Forelimb muscle (tissue), 1 donor: ENCODE measurements around the gene FRMPD2. TPM values are rescaled to one million over a fixed set of nuclear protein-coding genes. Genes with fewer than 3 reads are reported as not detected.
"Not testable (repeated sequence)": the region's sequence is repeated elsewhere in the genome, so short reads cannot be mapped to it uniquely, and the experiment has no call there.

Experiments used
- DNase-seq: peaks from one replicate; pipeline ENCODE4 v3.0.0-alpha.2; 2013; ENCODE audit warnings: low read depth
- polyA plus RNA-seq: library from polyadenylated mRNA; unstranded; fragments of 120-200 nt; gene quantifications from one replicate; pipeline ENCODE4 v1.2.1, GENCODE V29; 2013; ENCODE audit not compliant: insufficient read length

Gene FRMPD2
- polyA plus RNA-seq, 1 donor = 0.16 TPM

DNA sequence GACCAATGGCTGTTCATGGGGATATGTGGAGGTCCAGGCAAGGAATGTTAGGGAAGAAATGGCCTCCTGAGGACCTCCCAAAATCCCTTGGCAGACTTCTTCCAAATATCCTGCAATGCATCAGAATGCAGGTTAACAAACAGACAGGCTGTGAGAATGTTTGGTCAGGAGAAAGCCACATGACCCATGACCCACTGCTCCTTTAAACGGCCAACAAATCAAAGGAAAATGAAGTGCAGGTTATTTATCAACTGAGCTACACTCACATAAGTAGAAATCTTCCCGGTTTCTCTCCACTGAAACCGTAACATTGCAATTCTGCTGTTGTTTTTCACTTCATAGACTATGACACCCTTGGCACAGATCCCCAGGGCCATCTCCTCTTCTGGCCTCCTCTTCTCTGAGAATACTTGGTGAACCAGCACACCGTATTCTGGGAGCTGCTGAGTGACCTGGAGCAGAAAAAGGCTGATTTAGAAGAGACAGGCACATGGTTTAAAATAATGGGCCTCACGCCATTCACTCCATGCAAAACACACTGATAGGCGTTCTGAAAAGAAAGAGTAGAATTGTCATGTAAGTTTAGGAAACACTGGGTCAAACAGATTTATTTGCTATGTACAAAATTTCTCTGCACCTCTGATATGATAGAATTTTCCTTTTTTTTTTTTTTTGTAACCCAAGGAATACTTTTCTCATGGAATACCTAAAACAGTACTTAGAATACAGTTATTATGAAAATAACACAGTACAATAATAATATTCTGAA, 67.8 kb downstream of the FRMPD2 start:
- DNase-seq = no peak

DNA sequence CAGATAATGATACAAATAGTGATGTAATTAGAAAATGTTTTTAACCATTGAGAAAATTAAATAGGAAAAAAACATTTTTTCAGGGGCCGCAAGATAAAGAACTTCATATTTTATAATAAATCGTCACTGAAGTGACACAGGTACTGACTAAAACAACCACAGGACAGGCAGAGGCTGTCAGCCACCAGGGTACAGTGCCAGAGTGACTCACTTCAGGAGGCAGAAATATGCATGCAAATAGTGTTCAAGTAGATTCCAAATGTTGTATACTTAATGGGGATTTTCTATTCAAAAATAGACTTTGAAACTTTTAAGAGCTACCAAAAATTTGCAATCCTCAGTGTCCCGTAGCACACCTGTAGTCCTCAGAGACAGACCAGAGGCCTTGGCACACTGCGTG, 68.6 kb downstream of the FRMPD2 start:
- no peak for DNase-seq

GRCh38 chr10:48199580-48200377, 74.7 kb downstream of the FRMPD2 start:
- DNase-seq = no peak

DNA sequence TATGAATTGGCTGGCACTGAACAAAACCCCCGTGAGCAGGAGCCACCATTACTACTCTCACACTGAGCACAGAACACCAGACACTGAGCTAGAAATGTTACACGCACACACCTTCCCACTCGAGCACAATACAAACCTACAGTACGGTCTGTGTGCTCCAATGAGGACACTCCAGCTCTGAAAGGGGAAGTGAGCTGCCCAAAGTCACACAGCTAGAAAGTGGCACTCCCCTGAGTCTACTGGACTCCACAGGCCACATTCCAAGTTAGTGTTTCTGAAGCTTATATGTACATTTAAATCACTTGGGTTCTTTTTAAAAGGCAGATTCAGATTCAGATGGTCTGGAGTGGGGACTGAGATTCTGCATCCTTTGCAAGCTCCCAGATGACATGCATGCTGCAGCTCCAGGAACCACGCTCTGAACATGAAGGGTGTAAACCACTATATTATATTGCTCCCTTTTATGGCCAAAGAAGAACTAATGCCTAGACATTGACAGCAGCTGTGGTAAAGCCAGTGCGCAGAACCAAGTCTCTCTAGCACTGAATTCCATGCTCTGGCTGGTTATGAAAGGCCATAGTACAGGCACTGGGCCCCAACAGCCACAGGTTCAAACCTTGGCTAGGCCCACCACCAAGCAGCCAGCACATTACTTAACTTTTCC, 77.1 kb downstream of the FRMPD2 start:
- DNase-seq = no peak

- no peak for DNase-seq
These were observed 78.7 kb downstream of the FRMPD2 start for GRCh38 chr10:48195803-48196202.

DNA sequence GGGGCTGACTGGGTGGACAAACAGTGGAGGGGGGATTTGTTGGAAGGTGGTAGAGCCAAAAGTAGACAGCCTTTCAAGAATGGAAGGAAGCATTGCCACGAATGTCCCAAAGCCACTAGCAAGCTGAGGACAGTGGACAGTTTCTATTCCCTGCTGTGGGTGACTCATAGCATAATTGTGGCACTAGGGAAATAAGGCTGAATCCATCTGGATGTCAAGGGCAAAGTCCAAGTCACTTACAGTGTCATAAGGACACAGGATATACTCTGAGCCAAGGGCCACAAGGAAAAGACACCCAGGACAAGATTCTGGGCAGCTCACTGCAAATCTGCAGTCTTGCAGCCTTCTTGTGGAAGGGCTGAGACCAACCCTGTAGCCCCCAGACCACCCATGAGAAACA, 79.7 kb downstream of the FRMPD2 start:
- no peak for DNase-seq

DNA sequence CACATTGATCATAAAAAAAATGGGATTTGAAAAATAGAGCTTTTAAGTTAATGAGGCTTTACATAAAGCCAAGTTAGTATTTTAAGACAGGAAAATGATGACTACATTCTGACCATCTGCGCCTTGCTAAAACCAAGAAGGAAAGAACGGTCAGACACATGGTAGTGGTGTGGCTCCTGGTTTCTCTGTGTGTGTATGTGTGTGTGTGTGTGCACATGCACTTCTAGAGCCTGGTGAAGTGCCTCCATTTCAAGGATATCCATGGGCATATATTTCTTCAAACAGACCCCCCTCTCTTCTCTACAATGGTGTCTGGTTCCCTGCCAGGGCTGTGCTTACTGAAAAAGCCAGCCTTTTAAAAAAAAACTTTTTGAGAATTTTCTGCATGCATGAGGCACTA, 80.9 kb downstream of the FRMPD2 start:
- DNase-seq = no peak

DNA sequence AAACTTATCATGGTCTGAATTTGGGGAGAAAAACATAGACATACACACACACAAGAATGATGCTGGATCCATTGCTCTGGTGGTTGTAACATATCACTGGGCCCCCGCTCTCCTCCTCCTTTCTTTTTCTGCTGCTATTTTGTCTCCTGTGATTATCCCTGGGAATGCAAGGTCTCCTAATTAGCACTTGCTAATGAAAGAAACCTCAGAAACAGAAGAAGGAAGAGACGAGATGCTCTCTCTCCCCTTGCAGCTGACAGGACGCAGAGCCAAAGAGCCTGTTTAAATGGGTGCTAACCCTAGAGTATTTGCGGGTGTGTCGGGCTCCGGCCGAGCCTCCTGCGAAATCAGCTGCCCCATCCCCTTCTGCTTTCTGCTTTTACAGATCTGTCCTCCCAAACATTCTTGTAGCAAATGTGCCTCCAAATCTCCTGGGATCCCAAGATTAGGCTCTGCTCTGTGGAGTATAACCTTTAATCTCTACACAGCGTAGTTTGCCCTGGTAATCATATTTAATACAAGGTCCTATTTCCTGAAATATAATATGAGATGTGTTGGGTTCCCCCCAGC, 81.5 kb downstream of the FRMPD2 start:
- DNase-seq = no peak

- no peak for DNase-seq
These were observed 86.6 kb downstream of the FRMPD2 start for GRCh38 chr10:48187713-48188485.

- DNase-seq = no peak
These were observed 87.4 kb downstream of the FRMPD2 start for GRCh38 chr10:48187126-48187525.

DNA sequence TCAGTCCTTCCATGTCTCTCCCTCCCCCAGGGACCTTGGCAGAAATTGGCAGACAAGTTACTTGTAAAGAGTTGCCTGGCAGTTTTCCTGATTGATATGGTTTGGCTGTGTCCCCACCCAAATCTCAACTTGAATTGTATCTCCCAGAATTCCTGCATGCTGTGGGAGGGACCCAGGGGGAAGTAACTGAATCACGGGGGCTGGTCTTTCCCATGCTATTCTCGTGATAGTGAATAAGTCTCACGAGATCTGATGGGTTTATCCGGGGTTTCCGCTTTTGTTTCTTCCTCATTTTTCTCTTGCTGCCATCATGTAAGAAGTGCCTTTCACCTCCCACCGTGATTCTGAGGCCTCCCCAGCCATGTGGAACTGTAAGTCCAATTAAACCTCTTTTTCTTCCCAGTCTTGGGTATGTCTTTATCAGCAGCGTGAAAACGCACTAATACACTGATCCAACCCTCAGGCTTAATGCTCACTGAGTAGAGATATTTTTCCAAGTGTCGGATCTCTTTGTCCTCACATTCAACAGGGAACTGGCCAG, 88.2 kb downstream of the FRMPD2 start:
- DNase-seq = not testable (repeated sequence)

GRCh38 chr10:48184224-48184623, 90.3 kb downstream of the FRMPD2 start:
- DNase-seq = no peak

GRCh38 chr10:48172715-48173114, 101.8 kb downstream of the FRMPD2 start:
- not testable (repeated sequence) for DNase-seq

- DNase-seq = not testable (repeated sequence)
These were observed 113.8 kb downstream of the FRMPD2 start for GRCh38 chr10:48160670-48161069.

GRCh38 chr10:48160163-48160562, 114.3 kb downstream of the FRMPD2 start:
- DNase-seq = not testable (repeated sequence)

- not testable (repeated sequence) for DNase-seq
These were observed 120.0 kb downstream of the FRMPD2 start for GRCh38 chr10:48154211-48155140.

DNA sequence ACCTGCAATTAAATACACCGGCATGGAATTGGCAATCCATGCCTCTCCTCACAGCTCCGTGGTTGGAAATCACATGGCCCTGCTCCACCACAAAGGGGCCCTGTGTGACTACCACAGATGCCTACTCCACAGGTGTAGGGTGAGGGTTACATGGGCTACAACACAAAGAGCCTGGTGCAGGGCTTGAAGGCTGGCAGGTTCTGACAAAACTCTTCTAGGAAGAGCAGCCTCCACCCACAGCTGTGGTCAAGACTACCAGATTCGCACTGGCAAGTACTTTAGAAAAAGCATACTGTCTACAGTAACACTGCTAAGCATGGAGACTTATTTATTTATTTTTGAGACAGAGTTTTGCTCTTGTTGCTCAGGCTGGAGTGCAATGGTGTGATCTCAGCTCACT, 126.9 kb downstream of the FRMPD2 start:
- not testable (repeated sequence) for DNase-seq

DNA sequence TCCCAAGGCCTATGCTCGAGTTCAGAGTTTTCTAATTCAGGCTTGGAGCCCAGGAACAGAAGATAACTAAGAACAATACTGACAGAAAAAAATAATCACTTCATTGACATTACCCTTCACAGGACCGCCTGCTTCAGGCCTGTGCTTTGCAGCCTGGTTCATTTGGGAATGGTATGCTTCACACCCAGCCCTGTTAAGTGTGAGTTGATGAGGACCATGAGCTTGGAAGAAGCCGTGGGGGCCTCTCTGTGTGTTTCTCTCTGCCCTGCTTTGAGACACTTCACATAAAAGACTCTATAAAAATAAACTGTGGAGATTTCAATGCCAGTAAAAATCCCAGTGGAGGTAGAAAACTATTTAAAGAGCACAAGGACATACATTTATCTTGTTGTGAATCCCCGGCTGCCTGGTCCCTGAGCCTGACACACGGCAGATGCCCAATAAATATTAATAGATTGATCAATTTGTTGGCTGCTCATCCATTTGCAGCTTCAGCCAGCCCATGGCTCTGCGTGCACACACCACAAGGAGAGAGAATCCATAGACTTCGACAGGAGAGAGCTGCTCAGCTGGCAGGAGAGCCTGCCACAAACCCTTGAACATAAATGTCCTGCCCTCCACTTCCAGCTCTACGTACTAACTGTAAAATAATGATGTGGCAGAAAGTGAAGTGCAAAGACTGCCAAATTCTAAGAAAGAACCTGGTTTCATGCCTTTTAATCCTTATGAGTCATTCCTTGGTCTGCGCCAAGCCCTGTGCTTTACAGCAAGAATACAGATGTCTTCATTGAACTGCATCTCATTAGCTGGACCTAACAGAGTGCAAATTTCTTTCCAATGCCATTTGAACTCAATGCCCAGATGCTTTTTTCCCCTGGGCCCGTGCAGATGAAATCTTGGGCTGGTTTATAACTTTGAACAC, 130.5 kb downstream of the FRMPD2 start:
- DNase-seq = not testable (repeated sequence)

DNA sequence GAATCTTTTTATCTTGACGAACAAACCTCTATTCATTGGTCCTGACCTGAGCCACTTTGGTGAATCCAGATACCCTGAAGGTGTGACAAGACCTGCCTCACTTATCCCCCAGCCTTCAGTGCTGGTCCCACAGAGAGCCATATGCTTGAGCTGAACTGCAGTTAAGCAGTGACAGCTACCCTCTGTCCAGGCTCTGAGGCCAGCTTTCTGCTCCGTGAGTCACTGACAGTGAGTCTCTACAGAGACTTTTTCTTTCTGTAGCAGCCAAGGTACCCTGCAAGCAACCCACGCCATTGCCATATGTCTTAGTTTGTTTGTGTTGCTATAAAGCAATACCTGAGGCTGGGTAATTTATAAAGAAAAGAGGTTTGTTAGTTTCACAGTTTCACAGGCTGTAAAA, 133.5 kb downstream of the FRMPD2 start:
- not testable (repeated sequence) for DNase-seq
